H1 (cell line): ENCODE data around the gene TMEM121B. TPM values are rescaled to one million over a fixed set of nuclear protein-coding genes. Genes with fewer than 3 reads are reported as not detected.

Experiments used
- CTCF ChIA-PET: fragments of 300-600 bp; sonication (Branson Sonifier 250); formaldehyde crosslinking; loops from one replicate; lab custom pipeline; 2021; ENCODE audit not compliant: partially characterized antibody; lab: Charles Lee
- POLR2A ChIA-PET: fragments of 300-600 bp; sonication (Branson Sonifier 250); formaldehyde crosslinking; loops from one replicate; lab custom pipeline; 2021; ENCODE audit warnings: inconsistent platforms; ENCODE audit not compliant: partially characterized antibody; lab: Charles Lee
- DNase-seq, 2 experiments: peaks; one replicate each; pipeline versions ENCODE4 v3.0.0 to v3.0.0-alpha.2; 2010 to 2022; ENCODE audit warnings: low spot score in 2 of 2, low read depth in 1 of 2, mixed read lengths in 1 of 2
- FAIRE-seq: peaks from 2 replicates; lab custom pipeline; 2011; peaks lifted over from hg19 to GRCh38; lab: Jason Lieb, UNC
- H2AFZ ChIP-seq: 2 replicates; pipeline ENCODE4 v1.8.1; 2012; ENCODE audit warnings: low read length, inconsistent platforms
- H2AK5ac ChIP-seq: 2 replicates; pipeline ENCODE4 v1.6.1; 2013; ENCODE audit warnings: low read depth, low read length
- H2BK120ac ChIP-seq: replicated peaks from 2 replicates; pipeline ENCODE3; 2013; ENCODE audit warnings: low read depth, low read length, inconsistent platforms
- H2BK12ac ChIP-seq: 2 replicates; pipeline ENCODE4 v1.6.1; 2013; ENCODE audit warnings: low read depth, low read length
- H2BK15ac ChIP-seq: 2 replicates; pipeline ENCODE4 v1.6.1; 2013; ENCODE audit warnings: low read length
- H2BK20ac ChIP-seq: 2 replicates; pipeline ENCODE4 v1.6.1; 2013; ENCODE audit warnings: low read length
- H2BK5ac ChIP-seq: 2 replicates; pipeline ENCODE4 v1.6.1; 2013; ENCODE audit warnings: low read depth, low read length
- H3K14ac ChIP-seq: 2 replicates; pipeline ENCODE4 v1.6.1; 2013; ENCODE audit warnings: inconsistent platforms; ENCODE audit not compliant: insufficient read length
- H3K18ac ChIP-seq: 2 replicates; pipeline ENCODE4 v1.6.1; 2013; ENCODE audit warnings: low read length; ENCODE audit errors: extremely low read depth
- H3K23ac ChIP-seq: 2 replicates; pipeline ENCODE4 v1.6.1; 2013; ENCODE audit warnings: inconsistent platforms; ENCODE audit not compliant: insufficient read length
- H3K23me2 ChIP-seq: 2 replicates; pipeline ENCODE4 v1.6.1; 2013; ENCODE audit warnings: low read depth, low read length
- H3K27ac ChIP-seq: 2 replicates; pipeline ENCODE4 v1.6.1; 2011; ENCODE audit warnings: low read depth, low read length, inconsistent platforms
- H3K27me3 ChIP-seq, 4 experiments: replicated peaks in 1 of 4; 1 replicate in 1 of 4; 2 replicates in 3 of 4; pipeline versions ENCODE4 v1.6.1 to v1.8.1; 2011 to 2013; ENCODE audit warnings: low read length in 3 of 4, mild to moderate bottlenecking in 3 of 4, inconsistent platforms in 2 of 4, mixed read lengths in 2 of 4, moderate library complexity in 1 of 4; ENCODE audit not compliant: control insufficient read depth in 3 of 4, insufficient read depth in 3 of 4; ENCODE audit errors: extremely low read depth in 1 of 4
- H3K36me3 ChIP-seq, 4 experiments: 2 replicates each; pipeline versions ENCODE4 v1.6.1 to v1.8.1; 2011 to 2013; ENCODE audit warnings: mild to moderate bottlenecking in 4 of 4, low read length in 3 of 4, moderate library complexity in 2 of 4, control low read depth in 1 of 4, inconsistent platforms in 1 of 4; ENCODE audit not compliant: insufficient read depth in 4 of 4, control insufficient read depth in 2 of 4
- H3K4ac ChIP-seq: replicated peaks from 2 replicates; pipeline ENCODE3; 2013; ENCODE audit warnings: low read length, low read depth, mixed read lengths, inconsistent platforms; ENCODE audit not compliant: insufficient read length
- H3K4me1 ChIP-seq, 4 experiments: replicated peaks in 1 of 4; 1 replicate in 1 of 4; 2 replicates in 3 of 4; pipeline versions ENCODE4 v1.6.1 to v1.8.1; 2011 to 2013; ENCODE audit warnings: low read length in 3 of 4, inconsistent platforms in 2 of 4, mixed read lengths in 1 of 4; ENCODE audit not compliant: insufficient read depth in 4 of 4, control insufficient read depth in 3 of 4
- H3K4me2 ChIP-seq, 2 experiments: 2 replicates each; pipeline versions ENCODE4 v1.6.1 to v1.8.1; 2011 to 2013; ENCODE audit warnings: low read depth in 2 of 2, low read length in 2 of 2, control low read depth in 1 of 2, inconsistent platforms in 1 of 2, mild to moderate bottlenecking in 1 of 2; ENCODE audit not compliant: insufficient read depth in 1 of 2
- H3K4me3 ChIP-seq, 4 experiments: fragments of 200-600, 300-600 bp in 1 of 4; sonication (generic), shearing (Covaris generic), sonication (Bioruptor Twin) in 1 of 4; 2 replicates each; pipeline versions ENCODE4 v1.5.1 to v1.8.1; 2011 to 2016; ENCODE audit warnings: low read length in 4 of 4, low read depth in 3 of 4, control low read depth in 2 of 4, inconsistent platforms in 2 of 4, mild to moderate bottlenecking in 2 of 4, mixed read lengths in 1 of 4, moderate library complexity in 1 of 4; ENCODE audit not compliant: insufficient read depth in 2 of 4; ENCODE audit errors: extremely low read depth in 1 of 4
- H3K56ac ChIP-seq: replicated peaks from 2 replicates; pipeline ENCODE3; 2013; ENCODE audit warnings: low read depth, mild to moderate bottlenecking, mixed read lengths, low read length, inconsistent platforms; ENCODE audit not compliant: insufficient read length
- H3K79me1 ChIP-seq: 2 replicates; pipeline ENCODE4 v1.6.1; 2013; ENCODE audit warnings: low read depth, low read length, control low read depth
- H3K79me2 ChIP-seq, 2 experiments: 2 replicates each; pipeline versions ENCODE4 v1.6.1 to v1.8.1; 2012 to 2013; ENCODE audit warnings: low read length in 2 of 2, mild to moderate bottlenecking in 2 of 2, inconsistent platforms in 1 of 2; ENCODE audit not compliant: insufficient read depth in 2 of 2, control insufficient read depth in 1 of 2
- H3K9ac ChIP-seq, 4 experiments: replicated peaks in 1 of 4; 1 replicate in 1 of 4; 2 replicates in 3 of 4; pipeline versions ENCODE4 v1.6.1 to v1.8.1; 2011 to 2013; ENCODE audit warnings: low read depth in 3 of 4, low read length in 3 of 4, control low read depth in 2 of 4, mild to moderate bottlenecking in 2 of 4, moderate library complexity in 2 of 4, inconsistent platforms in 1 of 4; ENCODE audit errors: extremely low read depth in 1 of 4
- H3K9me3 ChIP-seq, 2 experiments: 2 replicates each; pipeline versions ENCODE4 v1.6.1 to v1.8.1; 2012 to 2013; ENCODE audit warnings: mild to moderate bottlenecking in 2 of 2, moderate library complexity in 2 of 2, control low read depth in 1 of 2, inconsistent platforms in 1 of 2, low read depth in 1 of 2, low read length in 1 of 2, mixed read lengths in 1 of 2; ENCODE audit not compliant: insufficient read depth in 2 of 2
- H4K20me1 ChIP-seq, 2 experiments: replicated peaks in 1 of 2; 2 replicates each; pipeline versions ENCODE3 to v1.8.1; 2011 to 2013; ENCODE audit warnings: inconsistent platforms in 2 of 2, low read length in 2 of 2, mild to moderate bottlenecking in 1 of 2; ENCODE audit not compliant: insufficient read depth in 2 of 2, control insufficient read depth in 1 of 2
- H4K5ac ChIP-seq: 2 replicates; pipeline ENCODE4 v1.6.1; 2013; ENCODE audit warnings: low read length, low read depth, mixed read lengths, inconsistent platforms; ENCODE audit not compliant: insufficient read length
- H4K8ac ChIP-seq: 2 replicates; pipeline ENCODE4 v1.8.0; 2013; ENCODE audit warnings: mild to moderate bottlenecking, moderate library complexity, low read length, inconsistent platforms; ENCODE audit not compliant: insufficient read depth; ENCODE audit errors: extremely low read depth
- H4K91ac ChIP-seq: replicated peaks from 2 replicates; pipeline ENCODE3; 2013; ENCODE audit warnings: low read length, mixed read lengths, inconsistent platforms; ENCODE audit not compliant: insufficient read length
- MAX ChIP-seq: IDR thresholded peaks from 2 replicates; pipeline ENCODE4 v1.6.1; 2012; ENCODE audit warnings: inconsistent platforms
- SIN3A ChIP-seq, 2 experiments: IDR thresholded peaks in 1 of 2; conservative IDR thresholded peaks in 1 of 2; 2 replicates each; pipeline ENCODE4 v1.6.1; 2011 to 2012; ENCODE audit warnings: low read length in 2 of 2, improper control_type of control experiment in 1 of 2, low read depth in 1 of 2, mild to moderate bottlenecking in 1 of 2
- TCF12 ChIP-seq: IDR thresholded peaks from 2 replicates; pipeline ENCODE4 v1.6.1; 2011; ENCODE audit warnings: low read depth, mild to moderate bottlenecking, low read length
- YY1 ChIP-seq: IDR thresholded peaks from 2 replicates; pipeline ENCODE4 v1.6.1; 2011; ENCODE audit warnings: low read depth, mild to moderate bottlenecking, low read length
- WGBS, 2 experiments: shearing (Covaris generic) in 1 of 2; methylation state at CpG; one replicate each; pipeline versions ENCODE4 v1.1.6 to v1.1.7; 2013 to 2015; ENCODE audit warnings: low lambda C conversion rate in 2 of 2, mixed read lengths in 2 of 2, inconsistent platforms in 1 of 2, low coverage in 1 of 2, missing lambda C conversion rate in 1 of 2; ENCODE audit not compliant: insufficient replicate concordance in 2 of 2, insufficient coverage in 1 of 2, insufficient read length in 1 of 2; ENCODE audit errors: extremely low coverage in 1 of 2, missing lambda C conversion rate in 1 of 2; 5-methylcytosine and 5-hydroxymethylcytosine counted together
- polyA plus RNA-seq, 7 experiments: library from polyadenylated mRNA; depleted of rRNA in 3 of 7; stranded (reverse) in 5 of 7; unstranded in 2 of 7; fragments of >200 nt in 5 of 7; fragments of 200-250 nt in 2 of 7; gene quantifications; 1 replicate in 5 of 7; 2 replicates in 1 of 7; 4 replicates in 1 of 7; pipeline versions ENCODE4 v1.2.1 to v1.2.3, GENCODE V29; 2011 to 2013; ENCODE audit warnings: missing spikeins in 2 of 7, mixed read lengths in 2 of 7
- total RNA-seq: library from RNA; stranded (reverse); fragmentation: NEBNext Ultra II Directional; extraction: Animal tissue kit (Norgen Biotek cat#: 25700); gene quantifications from 2 replicates; pipeline ENCODE4 v1.2.1, GENCODE V29; 2021
- TF ChIP-seq, protein P1 (sequence below): IDR thresholded peaks from 2 replicates; pipeline ENCODE4 v1.6.1; 2011; ENCODE audit warnings: low read length, improper control_type of control experiment
- TF ChIP-seq, protein P2 (sequence below), 3 experiments: IDR thresholded peaks; 1 replicate in 2 of 3; 2 replicates in 1 of 3; pipeline versions ENCODE4 v1.5.1 to v1.6.1; 2011; ENCODE audit warnings: low read length in 3 of 3, mild to moderate bottlenecking in 3 of 3, inconsistent platforms in 2 of 3, low read depth in 1 of 3, moderate library complexity in 1 of 3; ENCODE audit not compliant: insufficient read depth in 1 of 3; ENCODE audit errors: control extremely low read depth in 1 of 3

Gene TMEM121B
- total and polyA plus RNA-seq, 2 of the 8 experiments (the other 6 are each of a cell fraction or from before 2014, with no cell fraction given) = 4.3 to 6.9 TPM

DNA sequence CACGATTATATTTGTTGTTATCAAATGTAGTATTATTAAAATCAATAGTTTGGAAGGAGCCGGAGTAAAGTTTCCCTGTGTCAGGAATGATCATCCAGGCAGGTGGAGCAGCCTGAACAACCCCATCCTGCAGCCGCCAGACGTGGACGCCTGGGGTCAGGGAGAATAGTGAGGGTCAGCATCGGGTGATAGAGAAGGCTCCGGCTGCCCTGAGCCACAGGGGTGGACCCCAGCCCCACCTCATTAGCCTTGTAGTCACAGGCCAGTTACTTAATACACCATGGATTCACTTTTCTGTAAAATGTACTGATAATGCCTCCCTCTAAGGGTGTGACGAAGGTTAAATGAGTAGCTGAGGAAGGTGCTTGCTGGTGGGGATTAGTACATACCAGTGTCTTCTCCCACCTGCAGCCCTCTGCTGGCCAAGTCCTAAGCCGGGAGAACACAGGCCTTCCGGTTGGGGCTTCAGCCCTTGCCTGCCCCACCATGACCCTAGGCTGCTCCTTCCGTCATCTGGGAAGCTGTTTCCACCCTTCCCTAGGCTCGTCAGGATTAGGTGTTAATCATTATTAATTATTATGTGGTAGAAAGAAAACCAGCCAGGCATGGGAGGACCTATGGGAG is 14.9 kb downstream of the TMEM121B start:
- H4K8ac ChIP-seq = no peak overlapping the region; the same call in 1 of the 2 replicates
- no peak overlapping the region for H3K4me2 ChIP-seq
- no peak overlapping the region for H2AFZ ChIP-seq
- H2BK20ac ChIP-seq = no peak overlapping the region
- no peak overlapping the region for H3K4ac ChIP-seq
- 88% methylated on average over 12 of the region's 12 CpGs; no CpG with 5 or more reads in 1 of the 2 experiments for WGBS, 2 experiments
- no peak overlapping the region for H3K56ac ChIP-seq
- no peak overlapping the region for H2AK5ac ChIP-seq
- no peak overlapping the region for H3K9ac ChIP-seq
- no peak overlapping the region for H4K91ac ChIP-seq
- H4K20me1 ChIP-seq = no peaks in the 10 kb centered on the region
- no peaks in the 10 kb centered on the region for H3K23me2 ChIP-seq
- H2BK120ac ChIP-seq = no peak overlapping the region
- H2BK12ac ChIP-seq = no peak overlapping the region
- H3K79me1 ChIP-seq = no peaks in the 10 kb centered on the region; the same call in 1 of the 2 replicates
- H3K18ac ChIP-seq = no peak overlapping the region
- ChIA-PET CTCF (interaction anchor here (0.5 to 4.2 kb wide), 15 partner anchors 9 to 910 kb away, joined by 3 to 35 read pairs (median 6); no protein-coding TSS in a partner anchor), POLR2A (interaction anchor here (1.0 to 1.6 kb wide), 3 partner anchors 9 to 26 kb away, joined by 3 to 4 read pairs (median 3); no protein-coding TSS in a partner anchor)
- H2BK15ac ChIP-seq = no peak overlapping the region
- H3K14ac ChIP-seq = no peak overlapping the region
- no peak for DNase-seq
- no peaks in the 10 kb centered on the region for H3K4me1 ChIP-seq
- H3K4me3 ChIP-seq = no peak overlapping the region
- H3K23ac ChIP-seq = no peak overlapping the region
- H3K36me3 ChIP-seq = peaks cover 0 to 11% (median 2%) of the 10 kb centered on the region in 4 experiments; a peak in 1 of 8 replicates
- H4K5ac ChIP-seq = no peak overlapping the region
- no peak overlapping the region for H3K27ac ChIP-seq
- no peaks in the 10 kb centered on the region for H3K27me3 ChIP-seq
- H3K79me2 ChIP-seq = no peaks in the 10 kb centered on the region
- H2BK5ac ChIP-seq = no peak overlapping the region
- FAIRE-seq = no peak
- no peaks in the 10 kb centered on the region for H3K9me3 ChIP-seq
- no peak for TF ChIP-seq MAX
- TF ChIP-seq SIN3A (conservative IDR thresholded peaks at IDR 0.05 in 1 of 2, IDR thresholded peaks at IDR 0.05 in 1 of 2; ENCODE audit: low read depth in 1 of 2, low read length in 2 of 2) = no peak
- no peak for TF ChIP-seq TCF12
- no peak for TF ChIP-seq YY1
- TF ChIP-seq, protein P1, sequence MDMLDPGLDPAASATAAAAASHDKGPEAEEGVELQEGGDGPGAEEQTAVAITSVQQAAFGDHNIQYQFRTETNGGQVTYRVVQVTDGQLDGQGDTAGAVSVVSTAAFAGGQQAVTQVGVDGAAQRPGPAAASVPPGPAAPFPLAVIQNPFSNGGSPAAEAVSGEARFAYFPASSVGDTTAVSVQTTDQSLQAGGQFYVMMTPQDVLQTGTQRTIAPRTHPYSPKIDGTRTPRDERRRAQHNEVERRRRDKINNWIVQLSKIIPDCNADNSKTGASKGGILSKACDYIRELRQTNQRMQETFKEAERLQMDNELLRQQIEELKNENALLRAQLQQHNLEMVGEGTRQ = no peak
- TF ChIP-seq, protein P2, sequence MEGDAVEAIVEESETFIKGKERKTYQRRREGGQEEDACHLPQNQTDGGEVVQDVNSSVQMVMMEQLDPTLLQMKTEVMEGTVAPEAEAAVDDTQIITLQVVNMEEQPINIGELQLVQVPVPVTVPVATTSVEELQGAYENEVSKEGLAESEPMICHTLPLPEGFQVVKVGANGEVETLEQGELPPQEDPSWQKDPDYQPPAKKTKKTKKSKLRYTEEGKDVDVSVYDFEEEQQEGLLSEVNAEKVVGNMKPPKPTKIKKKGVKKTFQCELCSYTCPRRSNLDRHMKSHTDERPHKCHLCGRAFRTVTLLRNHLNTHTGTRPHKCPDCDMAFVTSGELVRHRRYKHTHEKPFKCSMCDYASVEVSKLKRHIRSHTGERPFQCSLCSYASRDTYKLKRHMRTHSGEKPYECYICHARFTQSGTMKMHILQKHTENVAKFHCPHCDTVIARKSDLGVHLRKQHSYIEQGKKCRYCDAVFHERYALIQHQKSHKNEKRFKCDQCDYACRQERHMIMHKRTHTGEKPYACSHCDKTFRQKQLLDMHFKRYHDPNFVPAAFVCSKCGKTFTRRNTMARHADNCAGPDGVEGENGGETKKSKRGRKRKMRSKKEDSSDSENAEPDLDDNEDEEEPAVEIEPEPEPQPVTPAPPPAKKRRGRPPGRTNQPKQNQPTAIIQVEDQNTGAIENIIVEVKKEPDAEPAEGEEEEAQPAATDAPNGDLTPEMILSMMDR (IDR thresholded peaks at IDR 0.05; ENCODE audit: control extremely low read depth in 1 of 3, insufficient read depth in 1 of 3, low read depth in 1 of 3, low read length in 3 of 3) = peak; percentile 46 to 57 (median 54)
